Transverse colon (tissue), 4 donors: ENCODE measurements around the gene FRZB. TPM values are rescaled to one million over a fixed set of nuclear protein-coding genes. Genes with fewer than 3 reads are reported as not detected.
A peak's percentile ranks its signal among the peaks of the same experiment; 100 is the strongest.

Experiments used
- DNase-seq: peaks from one replicate; pipeline ENCODE4 v3.0.0-alpha.2; 2019
- H3K27ac ChIP-seq, 4 donors: fragments of 200-600 bp; sonication (generic); 2 replicates each; pipeline ENCODE4 v1.5.1; 2016 to 2018; ENCODE audit warnings: inconsistent platforms in 4 of 4
- H3K27me3 ChIP-seq: fragments of 200-600 bp; sonication (generic); 2 replicates; pipeline ENCODE4 v1.5.1; 2017; ENCODE audit warnings: inconsistent platforms
- H3K36me3 ChIP-seq, 4 donors: fragments of 200-600 bp; sonication (generic); 2 replicates each; pipeline ENCODE4 v1.5.1; 2017 to 2019; ENCODE audit warnings: inconsistent platforms in 4 of 4
- H3K4me1 ChIP-seq, 4 donors: fragments of 200-600 bp; sonication (generic); 2 replicates each; pipeline ENCODE4 v1.5.1; 2017 to 2020; ENCODE audit warnings: inconsistent platforms in 4 of 4
- H3K4me3 ChIP-seq, 4 donors: fragments of 200-600 bp; sonication (generic); 1 replicate in 1 of 4; 2 replicates in 3 of 4; pipeline versions ENCODE4 v1.5.1 to v1.6.1; 2017 to 2019; ENCODE audit warnings: inconsistent platforms in 4 of 4
- H3K9me3 ChIP-seq, 2 donors: fragments of 200-600 bp; sonication (generic); 2 replicates each; pipeline ENCODE4 v1.5.1; 2017 to 2019; ENCODE audit warnings: inconsistent platforms in 2 of 2
- EP300 ChIP-seq: sonication (generic); formaldehyde crosslinking; IDR thresholded peaks from one replicate; pipeline ENCODE4 v1.6.1; 2017; ENCODE audit warnings: antibody characterized with exemption, low read depth
- POLR2A ChIP-seq: fragments of 450-650 bp; IDR thresholded peaks from one replicate; pipeline ENCODE4 v1.6.1; 2016; ENCODE audit warnings: antibody characterized with exemption, mild to moderate bottlenecking, moderate library complexity
- POLR2AphosphoS5 ChIP-seq, 3 donors: sonication (generic); formaldehyde crosslinking; IDR thresholded peaks; one replicate each; pipeline ENCODE4 v1.6.1; 2016; ENCODE audit warnings: antibody characterized with exemption in 3 of 3
- WGBS, 2 donors: methylation state at CpG; one replicate each; pipeline ENCODE4 v1.1.5; 2018; ENCODE audit warnings: low coverage in 1 of 2; 5-methylcytosine and 5-hydroxymethylcytosine counted together
- in situ Hi-C, 4 donors: fragments of 200-750 bp; cut with MboI; loops; one replicate each; pipeline versions ENCODE4 v1.15.0 to v1.15.1; 2017; ENCODE audit warnings: low sequenced_read_pairs in 3 of 4, low pct_ligation_motif_present in 1 of 4, low pct_unique_long_range_greater_than_20kb in 1 of 4
- intact Hi-C: fragments of 100-400 bp; cut with DNase I; formaldehyde crosslinking; loops from one replicate; pipeline ENCODE4 v1.15.1; 2023; ENCODE audit warnings: low total_unique reads
- total RNA-seq, 4 donors: library from RNA; depleted of rRNA; stranded (reverse); fragments of >200 nt; gene quantifications; one replicate each; pipeline ENCODE4 v1.1.0, GENCODE V29; 2016
- TF ChIP-seq, protein P1 (sequence below), 5 experiments: fragments of 200-600 bp in 3 of 5; fragments of 450-650 bp in 2 of 5; sonication (generic) in 3 of 5; IDR thresholded peaks; 1 replicate in 2 of 5; 2 replicates in 3 of 5; pipeline ENCODE4 v1.5.1; 2016 to 2017; ENCODE audit warnings: antibody characterized with exemption in 5 of 5, inconsistent platforms in 3 of 5, mild to moderate bottlenecking in 2 of 5, moderate library complexity in 1 of 5

FRZB gene
- total RNA-seq, 4 donors from 2014 or later = 0.37 to 11.9 (median 2.9) TPM

DNA sequence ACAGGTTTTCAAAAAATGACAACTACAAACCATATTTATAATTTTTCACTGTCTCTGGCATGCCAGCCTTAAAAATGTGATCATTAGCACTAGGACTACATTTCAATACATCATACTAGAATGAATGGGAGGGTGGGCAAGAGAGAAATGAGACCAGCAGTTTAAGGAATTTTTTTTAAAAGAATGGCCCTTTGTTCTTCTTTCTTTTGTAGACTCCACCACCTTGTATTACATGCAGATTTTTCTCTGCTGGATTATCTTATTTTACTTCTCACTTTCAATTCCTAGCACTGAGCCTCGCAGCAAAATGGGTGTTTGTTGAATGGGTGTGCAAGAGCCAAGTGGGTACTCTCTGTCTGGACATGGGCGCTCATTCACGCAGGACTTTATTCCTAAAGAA is 39.9 kb downstream of the FRZB start:
- no peak for TF ChIP-seq POLR2AphosphoS5 (IDR thresholded peaks at IDR 0.05)
- no peak for TF ChIP-seq POLR2A
- no peak for TF ChIP-seq EP300
- TF ChIP-seq, protein P1, sequence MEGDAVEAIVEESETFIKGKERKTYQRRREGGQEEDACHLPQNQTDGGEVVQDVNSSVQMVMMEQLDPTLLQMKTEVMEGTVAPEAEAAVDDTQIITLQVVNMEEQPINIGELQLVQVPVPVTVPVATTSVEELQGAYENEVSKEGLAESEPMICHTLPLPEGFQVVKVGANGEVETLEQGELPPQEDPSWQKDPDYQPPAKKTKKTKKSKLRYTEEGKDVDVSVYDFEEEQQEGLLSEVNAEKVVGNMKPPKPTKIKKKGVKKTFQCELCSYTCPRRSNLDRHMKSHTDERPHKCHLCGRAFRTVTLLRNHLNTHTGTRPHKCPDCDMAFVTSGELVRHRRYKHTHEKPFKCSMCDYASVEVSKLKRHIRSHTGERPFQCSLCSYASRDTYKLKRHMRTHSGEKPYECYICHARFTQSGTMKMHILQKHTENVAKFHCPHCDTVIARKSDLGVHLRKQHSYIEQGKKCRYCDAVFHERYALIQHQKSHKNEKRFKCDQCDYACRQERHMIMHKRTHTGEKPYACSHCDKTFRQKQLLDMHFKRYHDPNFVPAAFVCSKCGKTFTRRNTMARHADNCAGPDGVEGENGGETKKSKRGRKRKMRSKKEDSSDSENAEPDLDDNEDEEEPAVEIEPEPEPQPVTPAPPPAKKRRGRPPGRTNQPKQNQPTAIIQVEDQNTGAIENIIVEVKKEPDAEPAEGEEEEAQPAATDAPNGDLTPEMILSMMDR (IDR thresholded peaks at IDR 0.05) = no peak
- Histone ChIP-seq H3K9me3 (no peaks in the 10 kb centered on the region), H3K4me3 (no peak overlapping the region), H3K36me3 (no peaks in the 10 kb centered on the region), H3K27ac (peak overlapping the region in 2 of 4 donors; percentile 25 to 68), H3K27me3 (no peaks in the 10 kb centered on the region), H3K4me1 (peaks cover 0 to 17% (median 2%) of the 10 kb centered on the region in 4 donors)
- DNase-seq = no peak
- intact Hi-C loops (no loop called here), in situ Hi-C loops (no loop called here)
- 78 to 100% methylated on average over 2 to 3 of the region's 3 CpGs for WGBS, 2 donors

DNA sequence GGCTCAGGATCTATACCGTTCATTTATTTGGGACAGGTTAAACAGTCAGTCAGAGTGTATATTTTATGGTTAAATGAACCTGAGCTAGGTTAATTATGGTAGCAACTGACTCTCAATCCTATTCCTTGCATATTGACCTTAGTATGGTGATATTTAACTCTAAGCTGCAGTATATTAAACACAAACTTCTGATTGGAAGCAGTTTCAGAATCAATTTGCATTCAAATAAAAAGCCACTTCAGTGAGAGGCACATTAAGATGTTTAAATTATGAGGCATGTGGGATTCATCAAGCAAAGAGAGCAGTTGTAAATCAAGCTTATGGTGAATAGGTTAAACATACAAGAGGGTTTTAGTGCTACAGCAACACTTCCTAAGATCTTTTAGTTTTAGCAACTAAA is 40.4 kb downstream of the FRZB start:
- Histone ChIP-seq H3K36me3 (no peaks in the 10 kb centered on the region), H3K27ac (peak overlapping the region in 1 of 4 donors; percentile 68), H3K27me3 (no peaks in the 10 kb centered on the region), H3K4me3 (no peak overlapping the region), H3K9me3 (no peaks in the 10 kb centered on the region), H3K4me1 (peaks cover 0 to 17% (median 2%) of the 10 kb centered on the region in 4 donors)
- no peak for DNase-seq
- TF ChIP-seq, protein P1 (IDR thresholded peaks at IDR 0.05) = no peak
- TF ChIP-seq EP300 (no peak), POLR2AphosphoS5 (IDR thresholded peaks at IDR 0.05) (no peak), POLR2A (no peak)
- in situ Hi-C loops = no loop called here
- intact Hi-C loops = no loop called here
- 31 to 43% methylated on average over 1 of the region's 1 CpG for WGBS, 2 donors

DNA sequence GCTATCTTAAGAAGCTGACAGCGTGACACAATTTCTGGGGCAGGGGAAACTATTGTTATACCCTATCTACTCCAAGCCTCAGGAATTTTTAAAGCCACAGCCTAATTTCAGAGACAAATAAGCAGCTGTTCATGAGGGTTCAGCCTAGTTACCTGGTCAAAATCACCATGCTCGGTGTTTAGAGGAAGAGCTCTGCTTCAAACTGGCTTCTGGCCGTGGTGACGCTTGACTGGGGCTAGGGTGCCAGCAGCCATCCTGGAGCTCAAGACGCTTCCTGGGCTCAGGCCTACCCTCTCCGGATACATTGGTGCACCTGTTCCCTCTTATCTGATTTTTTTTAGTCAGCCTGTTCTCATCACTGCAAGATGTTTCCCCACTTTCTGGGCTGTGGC is 41.7 kb downstream of the FRZB start:
- Histone ChIP-seq H3K4me1 (peaks cover 0 to 17% (median 2%) of the 10 kb centered on the region in 4 donors), H3K27me3 (no peaks in the 10 kb centered on the region), H3K9me3 (no peaks in the 10 kb centered on the region), H3K27ac (peak overlapping the region; percentile 9 to 68 (median 18)), H3K4me3 (no peak overlapping the region), H3K36me3 (no peaks in the 10 kb centered on the region)
- no peak for DNase-seq
- in situ Hi-C loops = no loop called here
- WGBS, 2 donors = 87 to 90% methylated on average over 1 to 6 of the region's 6 CpGs
- intact Hi-C loops = no loop called here
- no peak for TF ChIP-seq POLR2AphosphoS5 (IDR thresholded peaks at IDR 0.05)

DNA sequence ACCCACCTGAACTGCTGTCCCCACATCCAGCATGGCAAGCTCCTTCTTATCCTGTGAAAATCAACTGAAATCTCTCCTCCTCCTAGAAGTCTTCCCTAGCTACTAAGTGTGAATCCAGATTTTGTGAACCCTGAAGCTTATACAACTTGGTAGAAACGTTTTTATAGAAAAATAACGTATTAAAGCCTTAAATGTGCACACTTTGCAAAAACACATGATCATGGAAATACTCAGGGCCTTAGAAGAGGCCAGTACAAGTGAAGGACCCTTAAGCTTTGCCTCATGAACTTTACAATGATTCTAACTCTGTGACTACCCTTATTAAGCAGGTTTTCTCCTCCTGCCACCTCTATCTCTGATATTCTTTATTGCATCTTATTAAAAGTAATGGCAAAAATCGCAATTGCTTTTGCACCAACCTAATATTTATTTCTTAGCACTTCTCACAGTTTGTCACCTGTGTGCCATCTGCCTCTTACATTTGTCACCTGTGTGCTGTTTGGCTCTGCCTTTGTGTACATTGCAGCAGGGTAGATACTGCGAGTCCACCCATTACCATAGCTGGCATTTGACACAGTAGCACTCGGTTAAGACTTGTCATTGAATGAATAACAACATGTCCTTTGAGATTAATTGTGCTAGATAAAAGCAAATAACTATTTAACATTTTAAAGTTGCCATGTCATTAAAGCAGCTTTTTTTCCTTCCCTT is 42.2 kb downstream of the FRZB start:
- Histone ChIP-seq H3K36me3 (no peaks in the 10 kb centered on the region), H3K9me3 (no peaks in the 10 kb centered on the region), H3K4me3 (no peak overlapping the region), H3K4me1 (peaks cover 0 to 17% (median 2%) of the 10 kb centered on the region in 4 donors), H3K27ac (peak overlapping the region in 3 of 4 donors; percentile 9 to 68 (median 25)), H3K27me3 (no peaks in the 10 kb centered on the region)
- DNase-seq = peak; percentile 10
- TF ChIP-seq EP300 = no peak
- peak in 2 of 3 donors; percentile 46 to 60 for TF ChIP-seq POLR2AphosphoS5 (IDR thresholded peaks at IDR 0.05)
- 67% methylated on average over 5 of the region's 5 CpGs for WGBS, 2 donors
- intact Hi-C loops (no loop called here), in situ Hi-C loops (no loop called here)

DNA sequence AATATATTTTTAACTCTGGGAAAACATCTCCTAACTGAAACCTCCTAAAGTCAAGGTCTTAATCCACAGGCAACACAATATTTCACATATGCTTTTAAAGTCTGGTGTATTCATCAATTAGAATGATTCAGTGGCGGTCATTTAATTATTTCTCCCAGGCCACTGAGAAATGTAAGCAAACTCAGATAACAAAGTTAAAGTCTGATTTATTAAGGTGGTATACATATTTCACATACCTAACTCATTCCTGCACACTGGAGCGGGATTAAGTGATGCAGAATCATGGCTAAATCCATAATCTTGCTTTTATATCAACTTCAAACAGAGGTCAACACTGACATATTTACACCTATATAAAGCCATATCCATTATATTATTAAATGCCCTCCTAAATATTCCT is 43.7 kb downstream of the FRZB start:
- no peak for DNase-seq
- TF ChIP-seq POLR2A (no peak), POLR2AphosphoS5 (IDR thresholded peaks at IDR 0.05) (no peak), EP300 (no peak)
- TF ChIP-seq, protein P1 (IDR thresholded peaks at IDR 0.05) = no peak
- WGBS, 2 donors = 92 to 100% methylated on average over 2 of the region's 2 CpGs
- Histone ChIP-seq H3K4me1 (peaks cover 0 to 17% (median 2%) of the 10 kb centered on the region in 4 donors), H3K9me3 (no peaks in the 10 kb centered on the region), H3K4me3 (no peak overlapping the region), H3K36me3 (no peaks in the 10 kb centered on the region), H3K27ac (no peak overlapping the region), H3K27me3 (no peaks in the 10 kb centered on the region)
- in situ Hi-C loops = no loop called here
- intact Hi-C loops = no loop called here
